Esophagus muscularis mucosa (tissue), 4 donors: ENCODE data around the gene ARHGAP32.

ENCODE experiments used
- CTCF ChIP-seq, 3 experiments: fragments of 200-600 bp in 2 of 3; fragments of 450-650 bp in 1 of 3; sonication (generic) in 2 of 3; IDR thresholded peaks; one replicate each; pipeline ENCODE4 v1.5.1; 2017 to 2019; ENCODE audit warnings: antibody characterized with exemption in 3 of 3, mild to moderate bottlenecking in 2 of 3, moderate library complexity in 1 of 3
- EP300 ChIP-seq: sonication (generic); formaldehyde crosslinking; IDR thresholded peaks from one replicate; pipeline ENCODE4 v1.6.1; 2017; ENCODE audit warnings: antibody characterized with exemption
- POLR2A ChIP-seq: fragments of 450-650 bp; IDR thresholded peaks from one replicate; pipeline ENCODE4 v1.6.1; 2017; ENCODE audit warnings: antibody characterized with exemption, moderate library complexity, mild to moderate bottlenecking, low read depth

DNA sequence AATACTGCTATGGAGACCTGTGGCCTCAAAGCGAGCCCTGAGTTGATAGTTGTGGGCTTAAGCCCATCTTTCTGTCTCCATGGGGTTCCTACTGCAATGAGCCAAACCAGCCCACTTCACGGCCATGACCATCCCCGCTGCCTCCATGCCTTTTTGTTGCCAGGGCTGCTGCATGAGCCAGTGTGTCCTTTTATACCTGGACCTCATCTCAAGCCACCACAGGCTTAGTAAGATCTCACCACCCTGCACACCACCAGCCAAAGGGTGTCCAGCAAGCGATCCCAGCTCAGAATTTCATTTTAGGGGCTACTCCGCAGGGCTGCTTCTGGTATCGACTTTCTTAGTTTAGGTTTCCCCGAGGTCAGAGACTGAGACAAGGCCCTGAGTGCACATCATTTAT, 257.8 kb downstream of the ARHGAP32 start:
- no peak for TF ChIP-seq CTCF (IDR thresholded peaks at IDR 0.05)
- no peak for TF ChIP-seq EP300
- no peak for TF ChIP-seq POLR2A
